GM23338 (cell line): ENCODE results near the gene BTBD1. TPM values are rescaled to one million over a fixed set of nuclear protein-coding genes. Genes with fewer than 3 reads are reported as not detected.

Experiments
- ATAC-seq: fragments of 200-7000 bp; cut with Tn5 transposase; 3 replicates; pipeline ENCODE4 v1.9.1; 2020
- DNase-seq: peaks from one replicate; pipeline ENCODE4 v3.0.0-alpha.2; 2015; ENCODE audit warnings: low spot score
- H2AFZ ChIP-seq: fragments of 200-600 bp; sonication (generic); 2 replicates; pipeline ENCODE4 v1.8.0; 2016; ENCODE audit warnings: antibody characterized with exemption, mild to moderate bottlenecking, moderate library complexity
- H3F3A ChIP-seq: fragments of 200-600 bp; sonication (generic); replicated peaks from 2 replicates; pipeline ENCODE4 v1.8.0; 2017; ENCODE audit warnings: antibody characterized with exemption, mixed run types, low read depth
- H3K27ac ChIP-seq: fragments of 200-600 bp; sonication (generic); 2 replicates; pipeline ENCODE4 v1.6.1; 2016; ENCODE audit warnings: low read depth
- H3K27me3 ChIP-seq: fragments of 200-600 bp; sonication (generic); 2 replicates; pipeline ENCODE4 v1.8.0; 2016; ENCODE audit warnings: mild to moderate bottlenecking, mixed run types, moderate library complexity; ENCODE audit not compliant: insufficient read depth
- H3K36me3 ChIP-seq: fragments of 200-600 bp; sonication (generic); 2 replicates; pipeline ENCODE4 v1.8.0; 2016; ENCODE audit warnings: mild to moderate bottlenecking; ENCODE audit not compliant: insufficient read depth
- H3K4me1 ChIP-seq: fragments of 200-600 bp; sonication (generic); 2 replicates; pipeline ENCODE4 v1.8.0; 2016; ENCODE audit warnings: mild to moderate bottlenecking, moderate library complexity; ENCODE audit not compliant: insufficient read depth
- H3K4me2 ChIP-seq: fragments of 200-600 bp; sonication (generic); 2 replicates; pipeline ENCODE4 v1.7.1; 2017; ENCODE audit warnings: mixed run types
- H3K4me3 ChIP-seq: fragments of 200-600 bp; sonication (generic); 2 replicates; pipeline ENCODE4 v1.6.1; 2016; ENCODE audit warnings: mixed run types
- H3K79me2 ChIP-seq: fragments of 200-600 bp; sonication (generic); replicated peaks from 2 replicates; pipeline ENCODE4 v1.8.0; 2017; ENCODE audit warnings: mild to moderate bottlenecking; ENCODE audit not compliant: insufficient read depth
- H3K9me2 ChIP-seq: fragments of 200-600 bp; sonication (generic); 2 replicates; pipeline ENCODE4 v1.8.0; 2017; ENCODE audit not compliant: insufficient read depth
- H4K20me1 ChIP-seq: fragments of 200-600 bp; sonication (generic); replicated peaks from 2 replicates; pipeline ENCODE4 v1.8.0; 2017; ENCODE audit warnings: mild to moderate bottlenecking; ENCODE audit not compliant: insufficient read depth
- H3K27ac Mint-ChIP-seq: 2 replicates; pipeline ENCODE4 v1.8.0; 2020; ENCODE audit warnings: inconsistent platforms, mild to moderate bottlenecking, moderate library complexity, mixed read lengths
- H3K27me3 Mint-ChIP-seq: 3 replicates; pipeline ENCODE4 v1.8.0; 2022; ENCODE audit warnings: low read depth, mild to moderate bottlenecking, moderate library complexity, mixed read lengths, inconsistent platforms; ENCODE audit not compliant: insufficient read depth, poor library complexity
- H3K36me3 Mint-ChIP-seq: 3 replicates; pipeline ENCODE4 v1.8.0; 2021; ENCODE audit warnings: low read depth, mild to moderate bottlenecking, inconsistent platforms, moderate library complexity, mixed read lengths
- H3K4me1 Mint-ChIP-seq: 3 replicates; pipeline ENCODE4 v1.8.0; 2020; ENCODE audit warnings: mild to moderate bottlenecking, inconsistent platforms, mixed read lengths
- H3K4me3 Mint-ChIP-seq: 3 replicates; pipeline ENCODE4 v1.8.0; 2021; ENCODE audit warnings: moderate library complexity, mild to moderate bottlenecking, inconsistent platforms, mixed read lengths
- H3K9me3 Mint-ChIP-seq: 3 replicates; pipeline ENCODE4 v1.8.0; 2020; ENCODE audit warnings: moderate library complexity, mild to moderate bottlenecking, inconsistent platforms, mixed read lengths
- CREB1 ChIP-seq: fragments of 250-450 bp; sonication (Bioruptor Pico); IDR thresholded peaks from 2 replicates; pipeline ENCODE4 v1.5.0; 2020; ENCODE audit warnings: low read depth, mild to moderate bottlenecking, moderate library complexity
- CTCF ChIP-seq, 2 experiments: fragments of 200-600 bp in 1 of 2; sonication (generic) in 1 of 2; conservative IDR thresholded peaks; 2 replicates each; pipeline versions ENCODE4 v1.5.1 to v1.6.1; 2016 to 2017; ENCODE audit warnings: antibody characterized with exemption in 2 of 2, low read depth in 2 of 2, mild to moderate bottlenecking in 2 of 2, moderate library complexity in 1 of 2
- ETS1 ChIP-seq: IDR thresholded peaks from 2 replicates; pipeline ENCODE4 v1.6.1; 2016; ENCODE audit warnings: antibody characterized with exemption
- EZH2 ChIP-seq: fragments of 200-600 bp; sonication (generic); IDR thresholded peaks from one replicate; pipeline ENCODE4 v1.8.0; 2017; ENCODE audit warnings: antibody characterized with exemption, mild to moderate bottlenecking, low read depth; ENCODE audit not compliant: unreplicated experiment
- EZH2phosphoT487 ChIP-seq: fragments of 200-600 bp; sonication (generic); IDR thresholded peaks from one replicate; pipeline ENCODE4 v1.8.1; 2018; ENCODE audit warnings: antibody characterized with exemption; ENCODE audit not compliant: unreplicated experiment
- JUNB ChIP-seq: IDR thresholded peaks from one replicate; pipeline ENCODE4 v1.6.1; 2016; ENCODE audit warnings: antibody characterized with exemption; ENCODE audit not compliant: unreplicated experiment
- NANOG ChIP-seq: IDR thresholded peaks from 2 replicates; pipeline ENCODE4 v1.6.1; 2016; ENCODE audit warnings: antibody characterized with exemption, borderline replicate concordance
- POLR2AphosphoS5 ChIP-seq: IDR thresholded peaks from 2 replicates; pipeline ENCODE4 v1.6.1; 2016; ENCODE audit warnings: antibody characterized with exemption, low read depth
- STAT1 ChIP-seq: IDR thresholded peaks from one replicate; pipeline ENCODE4 v1.6.1; 2016; ENCODE audit warnings: antibody characterized with exemption; ENCODE audit not compliant: unreplicated experiment
- ZNF114 ChIP-seq: fragments of 250-450 bp; sonication (Bioruptor Pico); IDR thresholded peaks from 2 replicates; pipeline ENCODE4 v1.5.0; 2020; ENCODE audit warnings: mild to moderate bottlenecking, moderate library complexity
- ZNF331 ChIP-seq: fragments of 250-450 bp; sonication (Bioruptor Pico); IDR thresholded peaks from 2 replicates; pipeline ENCODE4 v1.5.0; 2020; ENCODE audit warnings: low read depth, mild to moderate bottlenecking, moderate library complexity
- ZNF462 ChIP-seq: fragments of 250-450 bp; sonication (Bioruptor Pico); IDR thresholded peaks from 2 replicates; pipeline ENCODE4 v1.5.0; 2020; ENCODE audit warnings: mild to moderate bottlenecking, moderate library complexity
- polyA plus RNA-seq: library from polyadenylated mRNA; unstranded; fragments of >200 nt; fragmentation: Nextera tagmentation; extraction: Ambion mirVana; gene quantifications from 2 replicates; pipeline ENCODE4 v1.2.1, GENCODE V29; 2016
- total RNA-seq: library from RNA; depleted of rRNA; stranded (reverse); fragments of >200 nt; shearing (Covaris generic); gene quantifications from 2 replicates; pipeline ENCODE4 v1.2.3, GENCODE V29; 2014
- TF ChIP-seq, protein P1 (sequence below): IDR thresholded peaks from one replicate; pipeline ENCODE4 v1.6.1; 2018; ENCODE audit warnings: antibody characterized with exemption; ENCODE audit not compliant: unreplicated experiment

BTBD1 gene
- total and polyA plus RNA-seq, 2 experiments from 2014 or later, result 12.6 to 66.1 TPM

- H3K27me3 Mint-ChIP-seq, result peaks cover 8% of the 10 kb centered on the region
- Histone ChIP-seq H3F3A (no peaks in the 10 kb centered on the region), H3K4me2 (no peak overlapping the region), H3K4me3 (no peak overlapping the region), H3K4me1 (no peaks in the 10 kb centered on the region), H3K9me2 (0 out of 2 replicates have a peak, but pooled peaks cover 6% of the 10 kb centered on the region), H2AFZ (no peak overlapping the region), H3K27me3 (peaks cover 2% of the 10 kb centered on the region; the same call in 1 of the 2 replicates), H4K20me1 (no peaks in the 10 kb centered on the region), H3K27ac (no peak overlapping the region), H3K79me2 (no peaks in the 10 kb centered on the region), H3K36me3 (no peaks in the 10 kb centered on the region)
- DNase-seq (no peak), ATAC-seq (no peak)
- H3K36me3 Mint-ChIP-seq, result peaks cover 3% of the 10 kb centered on the region; the same call in 1 of the 3 replicates
- no peak overlapping the region for H3K4me3 Mint-ChIP-seq
- peaks cover 3% of the 10 kb centered on the region; the same call in 2 of the 3 replicates for H3K9me3 Mint-ChIP-seq
- no peak for TF ChIP-seq ZNF331
- TF ChIP-seq CREB1 (CRISPR knock-in tag), result no peak
- no peak for TF ChIP-seq EZH2
- no peak for TF ChIP-seq POLR2AphosphoS5
- no peak for TF ChIP-seq NANOG
- no peak for TF ChIP-seq ZNF114
- no peak for TF ChIP-seq STAT1
- no peak for TF ChIP-seq ETS1
- no peak for TF ChIP-seq JUNB
- TF ChIP-seq ZNF462 (CRISPR knock-in tag), result no peak
- no peak for TF ChIP-seq EZH2phosphoT487
- TF ChIP-seq CTCF (conservative IDR thresholded peaks at IDR 0.05; ENCODE audit: low read depth in 2 of 2), result no peak
- TF ChIP-seq, protein P1, sequence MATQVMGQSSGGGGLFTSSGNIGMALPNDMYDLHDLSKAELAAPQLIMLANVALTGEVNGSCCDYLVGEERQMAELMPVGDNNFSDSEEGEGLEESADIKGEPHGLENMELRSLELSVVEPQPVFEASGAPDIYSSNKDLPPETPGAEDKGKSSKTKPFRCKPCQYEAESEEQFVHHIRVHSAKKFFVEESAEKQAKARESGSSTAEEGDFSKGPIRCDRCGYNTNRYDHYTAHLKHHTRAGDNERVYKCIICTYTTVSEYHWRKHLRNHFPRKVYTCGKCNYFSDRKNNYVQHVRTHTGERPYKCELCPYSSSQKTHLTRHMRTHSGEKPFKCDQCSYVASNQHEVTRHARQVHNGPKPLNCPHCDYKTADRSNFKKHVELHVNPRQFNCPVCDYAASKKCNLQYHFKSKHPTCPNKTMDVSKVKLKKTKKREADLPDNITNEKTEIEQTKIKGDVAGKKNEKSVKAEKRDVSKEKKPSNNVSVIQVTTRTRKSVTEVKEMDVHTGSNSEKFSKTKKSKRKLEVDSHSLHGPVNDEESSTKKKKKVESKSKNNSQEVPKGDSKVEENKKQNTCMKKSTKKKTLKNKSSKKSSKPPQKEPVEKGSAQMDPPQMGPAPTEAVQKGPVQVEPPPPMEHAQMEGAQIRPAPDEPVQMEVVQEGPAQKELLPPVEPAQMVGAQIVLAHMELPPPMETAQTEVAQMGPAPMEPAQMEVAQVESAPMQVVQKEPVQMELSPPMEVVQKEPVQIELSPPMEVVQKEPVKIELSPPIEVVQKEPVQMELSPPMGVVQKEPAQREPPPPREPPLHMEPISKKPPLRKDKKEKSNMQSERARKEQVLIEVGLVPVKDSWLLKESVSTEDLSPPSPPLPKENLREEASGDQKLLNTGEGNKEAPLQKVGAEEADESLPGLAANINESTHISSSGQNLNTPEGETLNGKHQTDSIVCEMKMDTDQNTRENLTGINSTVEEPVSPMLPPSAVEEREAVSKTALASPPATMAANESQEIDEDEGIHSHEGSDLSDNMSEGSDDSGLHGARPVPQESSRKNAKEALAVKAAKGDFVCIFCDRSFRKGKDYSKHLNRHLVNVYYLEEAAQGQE, result no peak
- no peak overlapping the region for H3K27ac Mint-ChIP-seq
- H3K4me1 Mint-ChIP-seq, result peaks cover 9% of the 10 kb centered on the region
Measured at GRCh38 chr15:83113881-83114674, 47.0 kb upstream of the BTBD1 start.
